ENCODE data around the gene CTBP2.
A peak's percentile ranks its signal among the peaks of the same experiment; 100 is the strongest.

CTBP2 gene

GRCh38 chr10:125039354-125039769 lies 121.0 kb downstream of the CTBP2 start:
- peak overlapping the region; percentile 26 for H3K27ac ChIP-seq
- TF ChIP-seq ZFX (IDR thresholded peaks at IDR 0.05): no peak
- TF ChIP-seq, protein P1, sequence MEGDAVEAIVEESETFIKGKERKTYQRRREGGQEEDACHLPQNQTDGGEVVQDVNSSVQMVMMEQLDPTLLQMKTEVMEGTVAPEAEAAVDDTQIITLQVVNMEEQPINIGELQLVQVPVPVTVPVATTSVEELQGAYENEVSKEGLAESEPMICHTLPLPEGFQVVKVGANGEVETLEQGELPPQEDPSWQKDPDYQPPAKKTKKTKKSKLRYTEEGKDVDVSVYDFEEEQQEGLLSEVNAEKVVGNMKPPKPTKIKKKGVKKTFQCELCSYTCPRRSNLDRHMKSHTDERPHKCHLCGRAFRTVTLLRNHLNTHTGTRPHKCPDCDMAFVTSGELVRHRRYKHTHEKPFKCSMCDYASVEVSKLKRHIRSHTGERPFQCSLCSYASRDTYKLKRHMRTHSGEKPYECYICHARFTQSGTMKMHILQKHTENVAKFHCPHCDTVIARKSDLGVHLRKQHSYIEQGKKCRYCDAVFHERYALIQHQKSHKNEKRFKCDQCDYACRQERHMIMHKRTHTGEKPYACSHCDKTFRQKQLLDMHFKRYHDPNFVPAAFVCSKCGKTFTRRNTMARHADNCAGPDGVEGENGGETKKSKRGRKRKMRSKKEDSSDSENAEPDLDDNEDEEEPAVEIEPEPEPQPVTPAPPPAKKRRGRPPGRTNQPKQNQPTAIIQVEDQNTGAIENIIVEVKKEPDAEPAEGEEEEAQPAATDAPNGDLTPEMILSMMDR (conservative IDR thresholded peaks at IDR 0.05): no peak

- no peak for TF ChIP-seq ZFX (IDR thresholded peaks at IDR 0.05)
- TF ChIP-seq, protein P1 (conservative IDR thresholded peaks at IDR 0.05): no peak; the same call in 1 of the 2 replicates
- H3K27ac ChIP-seq: peak overlapping the region; percentile 26
These were observed 121.7 kb downstream of the CTBP2 start for GRCh38 chr10:125038637-125039036.

GRCh38 chr10:125037145-125037877 lies 123.1 kb downstream of the CTBP2 start:
- no peak for TF ChIP-seq ZFX (IDR thresholded peaks at IDR 0.05)
- TF ChIP-seq, protein P1 (conservative IDR thresholded peaks at IDR 0.05): no peak
- H3K27ac ChIP-seq: no peak overlapping the region; the same call in 1 of the 2 replicates

DNA sequence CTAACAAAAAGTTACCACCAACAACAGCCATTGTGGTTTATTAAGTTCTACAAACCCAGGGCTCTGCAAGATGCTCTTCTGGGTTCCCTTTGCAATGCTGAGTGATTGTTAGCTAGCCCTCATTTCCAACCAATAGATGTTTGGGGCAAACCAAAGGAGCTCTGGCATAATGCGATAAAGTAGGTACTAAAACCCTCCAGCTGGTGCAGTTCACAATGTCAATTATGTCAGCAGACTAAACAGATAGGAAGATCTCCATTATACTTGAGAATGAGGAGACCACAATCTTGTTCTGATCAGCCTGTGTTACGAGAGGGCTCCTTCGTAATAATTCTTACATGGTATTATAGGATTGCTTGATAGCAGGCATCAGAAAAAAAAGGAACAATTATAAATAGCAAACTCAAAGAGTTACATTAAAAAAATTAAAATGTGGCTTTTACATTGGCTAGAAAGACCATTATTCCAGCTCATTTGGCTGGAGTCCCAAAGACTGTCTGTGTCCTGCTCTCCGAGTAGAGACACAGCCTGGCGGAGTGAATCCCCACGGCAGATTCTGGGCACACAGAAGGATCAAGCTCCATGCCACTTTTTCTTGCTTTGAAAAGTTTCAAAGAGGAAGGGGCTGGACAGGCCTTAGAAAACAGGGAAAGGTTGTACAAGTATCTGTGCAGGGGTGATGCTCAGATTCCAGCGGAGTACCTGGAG lies 124.6 kb downstream of the CTBP2 start:
- TF ChIP-seq, protein P1 (conservative IDR thresholded peaks at IDR 0.05): no peak
- TF ChIP-seq ZFX (IDR thresholded peaks at IDR 0.05): no peak
- H3K27ac ChIP-seq: no peak overlapping the region

GRCh38 chr10:125035136-125035535 lies 125.2 kb downstream of the CTBP2 start:
- TF ChIP-seq, protein P1 (conservative IDR thresholded peaks at IDR 0.05): no peak
- TF ChIP-seq ZFX (IDR thresholded peaks at IDR 0.05): no peak
- peak overlapping the region; percentile 23; the same call in 1 of the 2 replicates for H3K27ac ChIP-seq

DNA sequence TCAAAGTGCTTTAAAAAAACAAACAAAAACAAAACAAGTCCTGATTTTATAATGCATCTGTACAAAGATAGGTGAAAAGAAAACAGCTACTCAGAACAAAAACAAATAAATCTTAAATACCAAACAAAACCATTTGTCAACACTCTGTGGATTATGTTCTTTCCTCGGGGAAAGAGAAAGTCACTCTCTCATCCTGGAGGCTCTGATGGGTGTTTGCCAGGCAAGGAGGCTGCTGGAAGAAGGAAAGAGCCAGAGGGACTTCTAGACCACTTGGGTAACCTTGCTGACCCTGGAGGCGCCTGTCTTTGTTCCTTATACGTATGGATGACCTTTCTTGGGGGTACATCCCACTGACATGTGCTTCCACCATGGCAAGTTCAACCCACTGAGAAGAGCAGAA lies 125.7 kb downstream of the CTBP2 start:
- H3K27ac ChIP-seq: peak overlapping the region; percentile 23; the same call in 1 of the 2 replicates
- TF ChIP-seq, protein P1 (conservative IDR thresholded peaks at IDR 0.05): no peak
- TF ChIP-seq ZFX (IDR thresholded peaks at IDR 0.05): no peak

Measured in C4-2B (cell line).